ENCODE measurements around the gene TNFSF8.

The TNFSF8 gene

GRCh38 chr9:114851306-114851705, 79.1 kb downstream of the TNFSF8 start:
- no peak for DNase-seq (ENCODE audit: extremely low read depth, low read depth)
- no peak for TF ChIP-seq CTCF (IDR thresholded peaks at IDR 0.05; ENCODE audit: low read depth, low read length)

Measured in AG09319 (cell line).